OCI-LY1 (cell line): ENCODE data around the gene RAB11FIP3.

Source experiments
- EZH2 ChIP-seq: fragments of 200-600 bp; sonication (generic), shearing (Covaris generic); IDR thresholded peaks from 2 replicates; pipeline ENCODE4 v1.8.0; 2017; ENCODE audit warnings: borderline replicate concordance, mixed run types, mild to moderate bottlenecking, antibody characterized with exemption, low read length, moderate library complexity, mixed read lengths
- TF ChIP-seq, protein P1 (sequence below): fragments of 200-600 bp; sonication (generic), shearing (Covaris generic); IDR thresholded peaks from 2 replicates; pipeline ENCODE4 v1.5.1; 2017; ENCODE audit warnings: mild to moderate bottlenecking, antibody characterized with exemption, low read length, moderate library complexity, mixed read lengths

DNA sequence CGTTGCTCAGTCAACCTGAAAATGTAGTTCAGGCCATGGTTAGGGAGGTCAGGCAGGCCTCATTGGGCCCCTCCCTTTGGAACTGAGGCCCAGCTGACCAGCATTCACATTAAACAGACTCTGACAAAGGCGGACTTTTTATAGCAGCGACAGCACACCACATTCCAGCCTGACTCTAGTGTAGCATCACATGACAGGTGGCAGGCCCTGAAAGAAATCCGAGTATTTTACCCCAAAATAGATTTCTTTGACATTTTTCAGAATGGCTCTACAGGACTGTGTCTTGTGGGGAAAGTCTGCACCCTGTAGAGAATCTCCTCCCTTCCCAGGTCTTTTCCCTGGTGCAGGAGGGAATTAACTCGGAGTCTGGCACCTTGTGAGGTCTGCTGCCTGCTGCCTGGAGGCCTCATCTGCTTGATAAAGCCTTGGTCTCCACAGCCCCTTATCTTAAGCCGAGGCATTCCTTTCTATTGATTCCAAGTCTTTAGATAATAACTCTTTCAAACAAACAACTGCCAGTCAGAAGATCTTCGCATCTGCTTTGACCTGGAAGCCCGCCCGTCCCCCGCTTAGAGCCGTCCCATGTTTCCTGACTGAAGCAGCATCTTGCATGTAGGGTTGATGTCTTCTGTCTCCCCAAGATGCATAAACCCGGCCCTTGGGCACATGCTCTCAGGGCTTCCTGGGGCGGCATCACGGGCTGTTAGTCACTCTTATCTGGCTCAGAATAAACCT, 58.1 kb downstream of the RAB11FIP3 start:
- TF ChIP-seq, protein P1, sequence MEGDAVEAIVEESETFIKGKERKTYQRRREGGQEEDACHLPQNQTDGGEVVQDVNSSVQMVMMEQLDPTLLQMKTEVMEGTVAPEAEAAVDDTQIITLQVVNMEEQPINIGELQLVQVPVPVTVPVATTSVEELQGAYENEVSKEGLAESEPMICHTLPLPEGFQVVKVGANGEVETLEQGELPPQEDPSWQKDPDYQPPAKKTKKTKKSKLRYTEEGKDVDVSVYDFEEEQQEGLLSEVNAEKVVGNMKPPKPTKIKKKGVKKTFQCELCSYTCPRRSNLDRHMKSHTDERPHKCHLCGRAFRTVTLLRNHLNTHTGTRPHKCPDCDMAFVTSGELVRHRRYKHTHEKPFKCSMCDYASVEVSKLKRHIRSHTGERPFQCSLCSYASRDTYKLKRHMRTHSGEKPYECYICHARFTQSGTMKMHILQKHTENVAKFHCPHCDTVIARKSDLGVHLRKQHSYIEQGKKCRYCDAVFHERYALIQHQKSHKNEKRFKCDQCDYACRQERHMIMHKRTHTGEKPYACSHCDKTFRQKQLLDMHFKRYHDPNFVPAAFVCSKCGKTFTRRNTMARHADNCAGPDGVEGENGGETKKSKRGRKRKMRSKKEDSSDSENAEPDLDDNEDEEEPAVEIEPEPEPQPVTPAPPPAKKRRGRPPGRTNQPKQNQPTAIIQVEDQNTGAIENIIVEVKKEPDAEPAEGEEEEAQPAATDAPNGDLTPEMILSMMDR = no peak
- TF ChIP-seq EZH2 = no peak
